Measurements from ENCODE around the gene SPATA7. TPM values are rescaled to one million over a fixed set of nuclear protein-coding genes. Genes with fewer than 3 reads are reported as not detected.

The SPATA7 gene
- total and polyA plus RNA-seq, 4 donors, result 5.5 to 17.7 (median 10.9) TPM

- WGBS, 2 donors, result 59 to 63% methylated on average over 7 of the region's 7 CpGs
- H3K36me3 ChIP-seq (ENCODE audit: control insufficient read depth in 1 of 2, insufficient read depth in 2 of 2, low read length in 1 of 2), result peaks cover 3 to 5% of the 10 kb centered on the region in 2 donors
These were observed 96.3 kb downstream of the SPATA7 start for GRCh38 chr14:88481794-88482193.

GRCh38 chr14:88482524-88482923, 97.1 kb downstream of the SPATA7 start:
- Histone ChIP-seq H3K36me3 (ENCODE audit: control insufficient read depth in 1 of 2, insufficient read depth in 2 of 2, low read length in 1 of 2) (peaks cover 3 to 5% of the 10 kb centered on the region in 2 donors), H3K4me3 (ENCODE audit: low read length in 2 of 2) (no peak overlapping the region), H3K27me3 (ENCODE audit: control insufficient read depth in 1 of 2, insufficient read depth in 2 of 2, low read length in 1 of 2) (no peaks in the 10 kb centered on the region), H3K9me3 (ENCODE audit: control insufficient read depth, low read length) (no peaks in the 10 kb centered on the region), H3K4me1 (ENCODE audit: control insufficient read depth in 1 of 2, insufficient read depth in 2 of 2, low read length in 2 of 2) (no peaks in the 10 kb centered on the region), H3K27ac (ENCODE audit: low read depth in 1 of 2, low read length in 2 of 2) (no peak overlapping the region)
- intact Hi-C loops (cut with DNase I), result no loop called here
- no peak for DNase-seq
- no peak for ATAC-seq (ENCODE audit: low FRiP score)
- WGBS, 2 donors, result 95 to 98% methylated on average over 3 of the region's 3 CpGs

More at GRCh38 chr14:88481794-88482193, 96.3 kb downstream of the SPATA7 start:
- no peak overlapping the region for H3K4me3 ChIP-seq (ENCODE audit: low read length in 2 of 2)
- no peaks in the 10 kb centered on the region for H3K27me3 ChIP-seq (ENCODE audit: control insufficient read depth in 1 of 2, insufficient read depth in 2 of 2, low read length in 1 of 2)
- intact Hi-C loops (cut with DNase I), result no loop called here
- H3K27ac ChIP-seq (ENCODE audit: low read depth in 1 of 2, low read length in 2 of 2), result no peak overlapping the region
- no peak for DNase-seq
- ATAC-seq (ENCODE audit: low FRiP score), result no peak
- H3K4me1 ChIP-seq (ENCODE audit: control insufficient read depth in 1 of 2, insufficient read depth in 2 of 2, low read length in 2 of 2), result no peaks in the 10 kb centered on the region
- H3K9me3 ChIP-seq (ENCODE audit: control insufficient read depth, low read length), result no peaks in the 10 kb centered on the region

Other genes starting within 250 kb of the SPATA7 start
- not detected for gene KCNK10, start 62.4 kb upstream of the SPATA7 start, total RNA-seq
- not detected for gene KCNK10, start 62.4 kb upstream of the SPATA7 start, polyA plus RNA-seq
- 10 to 100 TPM; 45.8 to 53.7 TPM for gene PTPN21, start 169.3 kb downstream of the SPATA7 start, total RNA-seq
- gene PTPN21, start 169.3 kb downstream of the SPATA7 start, polyA plus RNA-seq, result 10 to 100 TPM; 15.6 to 26.4 TPM
- gene ZC3H14, start 177.4 kb downstream of the SPATA7 start, total RNA-seq, result 10 to 100 TPM; 46.7 to 55.1 TPM
- 10 to 100 TPM; 16.0 to 35.9 TPM for gene ZC3H14, start 177.4 kb downstream of the SPATA7 start, polyA plus RNA-seq

Measured in aorta (tissue), 5 donors.